ENCODE results near the gene ICAM1.

The ICAM1 gene

GRCh38 chr19:10305139-10305806 is 34.4 kb downstream of the ICAM1 start:
- no peak overlapping the region for H3K27ac ChIP-seq (ENCODE audit: low read length)
- no peaks in the 10 kb centered on the region for H3K9me3 ChIP-seq (ENCODE audit: insufficient read depth, low read depth, low read length)
- no peak overlapping the region for H3K4me3 ChIP-seq (ENCODE audit: low read length)
- H3K36me3 ChIP-seq (ENCODE audit: insufficient read depth, low read depth, low read length), result peaks cover 6% of the 10 kb centered on the region; the same call in 1 of the 2 replicates
- H3K27me3 ChIP-seq (ENCODE audit: insufficient read depth, low read length), result no peaks in the 10 kb centered on the region; the same call in 1 of the 2 replicates
- no peaks in the 10 kb centered on the region for H3K4me1 ChIP-seq (ENCODE audit: insufficient read depth, low read length)
- no peak overlapping the region for H3K9ac ChIP-seq (ENCODE audit: low read depth, low read length)

GRCh38 chr19:10306327-10306726 is 35.4 kb downstream of the ICAM1 start:
- Histone ChIP-seq H3K27me3 (ENCODE audit: insufficient read depth, low read length) (no peaks in the 10 kb centered on the region; the same call in 1 of the 2 replicates), H3K27ac (ENCODE audit: low read length) (no peak overlapping the region), H3K4me3 (ENCODE audit: low read length) (no peak overlapping the region), H3K9me3 (ENCODE audit: insufficient read depth, low read depth, low read length) (no peaks in the 10 kb centered on the region), H3K4me1 (ENCODE audit: insufficient read depth, low read length) (no peaks in the 10 kb centered on the region), H3K9ac (ENCODE audit: low read depth, low read length) (no peak overlapping the region), H3K36me3 (ENCODE audit: insufficient read depth, low read depth, low read length) (peaks cover 6% of the 10 kb centered on the region; the same call in 1 of the 2 replicates)

GRCh38 chr19:10309423-10309822 is 38.5 kb downstream of the ICAM1 start, which contains the start of gene ZGLP1:
Gene ZGLP1 (minus strand): TSS chr19:10309815.
- H3K9ac ChIP-seq (ENCODE audit: low read depth, low read length), result no peak within 1 kb of the TSS
- no peak within 1 kb of the TSS for H3K27ac ChIP-seq (ENCODE audit: low read length)
- H3K9me3 ChIP-seq (ENCODE audit: insufficient read depth, low read depth, low read length), result no peaks in the 10 kb centered on the region
- no peak within 1 kb of the TSS for H3K4me3 ChIP-seq (ENCODE audit: low read length)
- H3K4me1 ChIP-seq (ENCODE audit: insufficient read depth, low read length), result no peaks in the 10 kb centered on the region
- H3K27me3 ChIP-seq (ENCODE audit: insufficient read depth, low read length), result no peaks in the 10 kb centered on the region
- H3K36me3 ChIP-seq (ENCODE audit: insufficient read depth, low read depth, low read length), result peaks cover 6% of the 10 kb centered on the region; the same call in 1 of the 2 replicates

- Histone ChIP-seq H3K27ac (ENCODE audit: low read length) (no peak within 1 kb of the TSS), H3K9ac (ENCODE audit: low read depth, low read length) (peak within 1 kb of the TSS; percentile 78), H3K9me3 (ENCODE audit: insufficient read depth, low read depth, low read length) (no peaks in the 10 kb centered on the region), H3K4me3 (ENCODE audit: low read length) (peak within 1 kb of the TSS; percentile 87), H3K27me3 (ENCODE audit: insufficient read depth, low read length) (no peaks in the 10 kb centered on the region), H3K4me1 (ENCODE audit: insufficient read depth, low read length) (no peaks in the 10 kb centered on the region; the same call in 1 of the 2 replicates), H3K36me3 (ENCODE audit: insufficient read depth, low read depth, low read length) (peaks cover 27% of the 10 kb centered on the region)
These were observed 44.7 kb downstream of the ICAM1 start, which contains the start of gene FDX2 for GRCh38 chr19:10315335-10316214. Gene FDX2 (minus strand): TSS chr19:10316015. CDS start chr19:10315996, 19 bp downstream.

- peak overlapping the region; percentile 78; the same call in 1 of the 2 replicates for H3K9ac ChIP-seq (ENCODE audit: low read depth, low read length)
- no peaks in the 10 kb centered on the region for H3K27me3 ChIP-seq (ENCODE audit: insufficient read depth, low read length)
- H3K36me3 ChIP-seq (ENCODE audit: insufficient read depth, low read depth, low read length), result peaks cover 34% of the 10 kb centered on the region
- peak overlapping the region; percentile 87; the same call in 1 of the 2 replicates for H3K4me3 ChIP-seq (ENCODE audit: low read length)
- H3K4me1 ChIP-seq (ENCODE audit: insufficient read depth, low read length), result no peaks in the 10 kb centered on the region; the same call in 1 of the 2 replicates
- H3K9me3 ChIP-seq (ENCODE audit: insufficient read depth, low read depth, low read length), result no peaks in the 10 kb centered on the region
- H3K27ac ChIP-seq (ENCODE audit: low read length), result no peak overlapping the region
These were observed 45.5 kb downstream of the ICAM1 start for GRCh38 chr19:10316229-10317044.

- peaks cover 42% of the 10 kb centered on the region for H3K36me3 ChIP-seq (ENCODE audit: insufficient read depth, low read depth, low read length)
- H3K9ac ChIP-seq (ENCODE audit: low read depth, low read length), result no peak overlapping the region
- no peaks in the 10 kb centered on the region for H3K9me3 ChIP-seq (ENCODE audit: insufficient read depth, low read depth, low read length)
- H3K27me3 ChIP-seq (ENCODE audit: insufficient read depth, low read length), result no peaks in the 10 kb centered on the region
- no peak overlapping the region for H3K4me3 ChIP-seq (ENCODE audit: low read length)
- H3K27ac ChIP-seq (ENCODE audit: low read length), result no peak overlapping the region
- H3K4me1 ChIP-seq (ENCODE audit: insufficient read depth, low read length), result no peaks in the 10 kb centered on the region; the same call in 1 of the 2 replicates
These were observed 46.3 kb downstream of the ICAM1 start for GRCh38 chr19:10317045-10317856.

GRCh38 chr19:10317857-10318462 is 47.0 kb downstream of the ICAM1 start:
- no peaks in the 10 kb centered on the region; the same call in 1 of the 2 replicates for H3K4me1 ChIP-seq (ENCODE audit: insufficient read depth, low read length)
- peaks cover 49% of the 10 kb centered on the region for H3K36me3 ChIP-seq (ENCODE audit: insufficient read depth, low read depth, low read length)

GRCh38 chr19:10318807-10319682 is 48.1 kb downstream of the ICAM1 start:
- H3K27me3 ChIP-seq (ENCODE audit: insufficient read depth, low read length), result no peaks in the 10 kb centered on the region
- H3K27ac ChIP-seq (ENCODE audit: low read length), result no peak overlapping the region
- H3K4me3 ChIP-seq (ENCODE audit: low read length), result no peak overlapping the region
- H3K4me1 ChIP-seq (ENCODE audit: insufficient read depth, low read length), result no peaks in the 10 kb centered on the region; the same call in 1 of the 2 replicates
- H3K9ac ChIP-seq (ENCODE audit: low read depth, low read length), result no peak overlapping the region
- H3K9me3 ChIP-seq (ENCODE audit: insufficient read depth, low read depth, low read length), result no peaks in the 10 kb centered on the region
- H3K36me3 ChIP-seq (ENCODE audit: insufficient read depth, low read depth, low read length), result peaks cover 58% of the 10 kb centered on the region

More at GRCh38 chr19:10317857-10318462, 47.0 kb downstream of the ICAM1 start:
- Histone ChIP-seq H3K9ac (ENCODE audit: low read depth, low read length) (no peak overlapping the region), H3K4me3 (ENCODE audit: low read length) (no peak overlapping the region), H3K9me3 (ENCODE audit: insufficient read depth, low read depth, low read length) (no peaks in the 10 kb centered on the region), H3K27ac (ENCODE audit: low read length) (no peak overlapping the region), H3K27me3 (ENCODE audit: insufficient read depth, low read length) (no peaks in the 10 kb centered on the region)

GRCh38 chr19:10320602-10321416 is 49.9 kb downstream of the ICAM1 start:
- peaks cover 75% of the 10 kb centered on the region for H3K36me3 ChIP-seq (ENCODE audit: insufficient read depth, low read depth, low read length)
- H3K27me3 ChIP-seq (ENCODE audit: insufficient read depth, low read length), result no peaks in the 10 kb centered on the region
- H3K27ac ChIP-seq (ENCODE audit: low read length), result no peak overlapping the region
- H3K4me1 ChIP-seq (ENCODE audit: insufficient read depth, low read length), result no peaks in the 10 kb centered on the region; the same call in 1 of the 2 replicates
- H3K4me3 ChIP-seq (ENCODE audit: low read length), result no peak overlapping the region
- H3K9me3 ChIP-seq (ENCODE audit: insufficient read depth, low read depth, low read length), result no peaks in the 10 kb centered on the region
- H3K9ac ChIP-seq (ENCODE audit: low read depth, low read length), result no peak overlapping the region

Measured in iPS-20b (cell line).